CD4-positive, alpha-beta T cell (primary cell): ENCODE measurements around the gene ABCC12. TPM values are rescaled to one million over a fixed set of nuclear protein-coding genes. Genes with fewer than 3 reads are reported as not detected.
"Not testable (repeated sequence)": the region's sequence is repeated elsewhere in the genome, so short reads cannot be mapped to it uniquely, and the experiment has no call there.

Experiments
- ATAC-seq: fragments of 200-7000 bp; cut with Tn5 transposase; one replicate; pipeline ENCODE4 v1.10.0; 2022; ENCODE audit warnings: mild to moderate bottlenecking; ENCODE audit not compliant: poor library complexity
- CTCF ChIA-PET: fragments of 350-600 bp; sonication (Branson Sonifier 250); formaldehyde crosslinking; loops from one replicate; lab custom pipeline; 2021; ENCODE audit warnings: antibody characterized with exemption, inconsistent platforms; lab: Charles Lee
- POLR2A ChIA-PET: fragments of 350-600 bp; sonication (Branson Sonifier 250); formaldehyde crosslinking; loops from one replicate; lab custom pipeline; 2021; ENCODE audit warnings: antibody characterized with exemption, inconsistent platforms; lab: Charles Lee
- DNase-seq, 14 experiments: peaks; one replicate each; pipeline ENCODE4 v3.0.0-alpha.2; 2013 to 2020; ENCODE audit warnings: mixed read lengths in 2 of 14
- H3K27ac ChIP-seq, 2 donors: one replicate each; pipeline versions ENCODE4 v1.5.1 to v1.7.0; 2013; ENCODE audit warnings: low read length in 2 of 2, low read depth in 1 of 2, mild to moderate bottlenecking in 1 of 2
- H3K27me3 ChIP-seq, 2 experiments: 1 replicate in 1 of 2; 2 replicates in 1 of 2; pipeline versions ENCODE4 v1.6.1 to v1.7.0; 2013; ENCODE audit warnings: low read length in 2 of 2, control low read depth in 1 of 2, mild to moderate bottlenecking in 1 of 2, moderate library complexity in 1 of 2; ENCODE audit not compliant: insufficient read depth in 2 of 2, control insufficient read depth in 1 of 2
- H3K36me3 ChIP-seq: one replicate; pipeline ENCODE4 v1.6.1; 2013; ENCODE audit warnings: low read length, control low read depth; ENCODE audit not compliant: insufficient read depth
- H3K4me1 ChIP-seq: one replicate; pipeline ENCODE4 v1.6.1; 2013; ENCODE audit warnings: low read length, control low read depth; ENCODE audit not compliant: insufficient read depth
- H3K4me3 ChIP-seq: one replicate; pipeline ENCODE4 v1.5.1; 2013; ENCODE audit warnings: mild to moderate bottlenecking, low read length, moderate library complexity
- H3K9me3 ChIP-seq, 2 experiments: 1 replicate in 1 of 2; 2 replicates in 1 of 2; pipeline versions ENCODE4 v1.6.1 to v1.7.0; 2013; ENCODE audit warnings: low read length in 2 of 2, mild to moderate bottlenecking in 2 of 2, control low read depth in 1 of 2, moderate library complexity in 1 of 2; ENCODE audit not compliant: control insufficient read depth in 1 of 2, insufficient read depth in 1 of 2
- H3K27ac Mint-ChIP-seq: one replicate; pipeline ENCODE4 v1.8.0; 2020; ENCODE audit warnings: mixed read lengths
- H3K27me3 Mint-ChIP-seq: one replicate; pipeline ENCODE4 v1.8.0; 2021; ENCODE audit warnings: mixed read lengths
- H3K36me3 Mint-ChIP-seq: one replicate; pipeline ENCODE4 v1.8.0; 2021; ENCODE audit warnings: low read depth, mixed read lengths
- H3K4me1 Mint-ChIP-seq: one replicate; pipeline ENCODE4 v1.8.0; 2021; ENCODE audit warnings: low read depth, mixed read lengths
- H3K4me3 Mint-ChIP-seq: one replicate; pipeline ENCODE4 v1.8.0; 2020; ENCODE audit warnings: mild to moderate bottlenecking, mixed read lengths
- H3K9me3 Mint-ChIP-seq: one replicate; pipeline ENCODE4 v1.8.0; 2020; ENCODE audit warnings: mixed read lengths
- CTCF ChIP-seq: fragments of 200-600 bp; IDR thresholded peaks from one replicate; pipeline ENCODE4 v1.8.0; 2022; ENCODE audit warnings: antibody characterized with exemption, mild to moderate bottlenecking
- intact Hi-C, 2 experiments: fragments of 100-400 bp; cut with DNase I in 1 of 2; cut with micrococcal nuclease in 1 of 2; formaldehyde crosslinking; loops; one replicate each; pipeline versions ENCODE4 v1.15.1 to v1.9.0; 2023 to 2025; cut with DNase I, micrococcal nuclease
- total RNA-seq, 174 experiments: library from RNA in 2 of 174; stranded (reverse) in 2 of 174; gene quantifications; one replicate each; pipeline ENCODE4 v1.2.3 and lab custom pipeline; 2021 to 2026

Gene ABCC12
- total RNA-seq, 2 experiments from 2014 or later, result not detected

GRCh38 chr16:48172682-48173081 lies 16.9 kb upstream of the ABCC12 start:
- Mint-ChIP-seq H3K36me3 (no peaks in the 10 kb centered on the region), H3K4me3 (no peak overlapping the region), H3K27ac (no peak overlapping the region), H3K27me3 (peaks cover 14% of the 10 kb centered on the region), H3K4me1 (no peaks in the 10 kb centered on the region), H3K9me3 (no peaks in the 10 kb centered on the region)
- ChIA-PET CTCF (no interaction called here), POLR2A (no interaction called here)
- no peak overlapping the region for H3K27ac ChIP-seq
- H3K4me3 ChIP-seq, result no peak overlapping the region
- H3K36me3 ChIP-seq, result no peaks in the 10 kb centered on the region
- ATAC-seq (no peak), DNase-seq (no peak)
- intact Hi-C loops, result no loop called here
- peaks cover 0 to 4% of the 10 kb centered on the region in 2 experiments for H3K27me3 ChIP-seq
- no peaks in the 10 kb centered on the region for H3K9me3 ChIP-seq
- TF ChIP-seq CTCF, result no peak
- H3K4me1 ChIP-seq, result no peaks in the 10 kb centered on the region

GRCh38 chr16:48169896-48170295 lies 14.1 kb upstream of the ABCC12 start:
- Mint-ChIP-seq H3K9me3 (no peaks in the 10 kb centered on the region), H3K36me3 (no peaks in the 10 kb centered on the region), H3K4me3 (no peak overlapping the region), H3K4me1 (peaks cover 2% of the 10 kb centered on the region), H3K27me3 (no peaks in the 10 kb centered on the region), H3K27ac (no peak overlapping the region)
- H3K27me3 ChIP-seq, result peaks cover 0 to under 1% of the 10 kb centered on the region in 2 experiments
- ChIA-PET CTCF (no interaction called here), POLR2A (no interaction called here)
- H3K4me3 ChIP-seq, result no peak overlapping the region
- no peak for DNase-seq
- H3K4me1 ChIP-seq, result peaks cover 2% of the 10 kb centered on the region
- H3K27ac ChIP-seq, result no peak overlapping the region
- TF ChIP-seq CTCF, result no peak
- intact Hi-C loops, result no loop called here
- ATAC-seq, result no peak
- H3K36me3 ChIP-seq, result no peaks in the 10 kb centered on the region
- H3K9me3 ChIP-seq, result no peaks in the 10 kb centered on the region

GRCh38 chr16:48168075-48168474 lies 12.3 kb upstream of the ABCC12 start:
- peaks cover 5% of the 10 kb centered on the region for H3K4me1 Mint-ChIP-seq
- Histone ChIP-seq H3K27me3 (no peaks in the 10 kb centered on the region), H3K36me3 (no peaks in the 10 kb centered on the region), H3K27ac (no peak overlapping the region), H3K9me3 (no peaks in the 10 kb centered on the region), H3K4me1 (peaks cover 5% of the 10 kb centered on the region), H3K4me3 (no peak overlapping the region)
- no peak overlapping the region for H3K27ac Mint-ChIP-seq
- POLR2A ChIA-PET, result no interaction called here
- H3K36me3 Mint-ChIP-seq, result no peaks in the 10 kb centered on the region
- CTCF ChIA-PET, result interaction anchor here (1.5 kb wide), 1 partner anchor 1130 kb away, joined by 3 read pairs; no protein-coding TSS in a partner anchor
- H3K4me3 Mint-ChIP-seq, result no peak overlapping the region
- TF ChIP-seq CTCF, result no peak
- no peaks in the 10 kb centered on the region for H3K27me3 Mint-ChIP-seq
- no peaks in the 10 kb centered on the region for H3K9me3 Mint-ChIP-seq
- DNase-seq, result no peak
- no peak for ATAC-seq
- intact Hi-C loops, result no loop called here

GRCh38 chr16:48166617-48167016 lies 10.8 kb upstream of the ABCC12 start:
- H3K9me3 ChIP-seq, POLR2A ChIA-PET, H3K9me3 Mint-ChIP-seq, H3K27ac ChIP-seq, H3K4me1 Mint-ChIP-seq, H3K4me3 Mint-ChIP-seq, DNase-seq, H3K27ac Mint-ChIP-seq, H3K27me3 Mint-ChIP-seq, H3K4me3 ChIP-seq, ATAC-seq, H3K4me1 ChIP-seq, H3K36me3 Mint-ChIP-seq, intact Hi-C loops, H3K27me3 ChIP-seq, H3K36me3 ChIP-seq: not testable (repeated sequence)
- CTCF ChIA-PET, result interaction anchor here (0.6 to 1.7 kb wide), 3 partner anchors 11 to 1129 kb away, joined by 3 to 4 read pairs (median 3); no protein-coding TSS in a partner anchor
